Measurements from ENCODE around the gene GOLT1B. TPM values are rescaled to one million over a fixed set of nuclear protein-coding genes. Genes with fewer than 3 reads are reported as not detected.

GOLT1B gene
- total and polyA plus RNA-seq, 9 of the 15 experiments (the other 6 are each of a cell fraction or from before 2014, with no cell fraction given): 9.4 to 66.1 (median 26.7) TPM

- TF ChIP-seq ZNF584 (CRISPR knock-in tag; IDR thresholded peaks at IDR 0.05; ENCODE audit: low read depth) (no peak), POLR2AphosphoS2 (IDR thresholded peaks at IDR 0.05; ENCODE audit: low read length) (no peak), MED1 (CRISPR knock-in tag; IDR thresholded peaks at IDR 0.05; ENCODE audit: borderline replicate concordance) (no peak), TAF9B (IDR thresholded peaks at IDR 0.05; ENCODE audit: partially characterized antibody) (peak; percentile 61), ZNF175 (CRISPR knock-in tag; IDR thresholded peaks at IDR 0.05; ENCODE audit: low read depth) (no peak), PML (IDR thresholded peaks at IDR 0.05; ENCODE audit: low read length) (peak; percentile 57; the same call in 1 of the 2 replicates), TFAP4 (CRISPR knock-in tag; IDR thresholded peaks at IDR 0.05; ENCODE audit: borderline replicate concordance) (peak; percentile 99), L3MBTL2 (IDR thresholded peaks at IDR 0.05) (peak; percentile 94), BACH1 (tag; IDR thresholded peaks at IDR 0.05) (no peak), EZH2 (IDR thresholded peaks at IDR 0.05; ENCODE audit: borderline replicate concordance, low read depth, low read length) (no peak), ERF (CRISPR knock-in tag; IDR thresholded peaks at IDR 0.05) (no peak), KDM5B (IDR thresholded peaks at IDR 0.05; ENCODE audit: insufficient replicate concordance, low read depth, low read length) (peak; percentile 66), SP1 (CRISPR knock-in tag; IDR thresholded peaks at IDR 0.05) (peak; percentile 87), HDAC2 (IDR thresholded peaks at IDR 0.05) (0 out of 2 replicates have a peak, but pooled peaks have one; percentile 40), BRD4 (IDR thresholded peaks at IDR 0.05) (no peak), ILF3 (IDR thresholded peaks at IDR 0.05; ENCODE audit: borderline replicate concordance) (no peak), PKNOX1 (IDR thresholded peaks at IDR 0.05) (peak; percentile 52), TAF1 (IDR thresholded peaks at IDR 0.05; ENCODE audit: control insufficient read depth, extremely low read depth, insufficient read depth, low read length, severe bottlenecking) (peak; percentile 63), ZNF76 (CRISPR knock-in tag; IDR thresholded peaks at IDR 0.05; ENCODE audit: borderline replicate concordance) (no peak), SMC3 (conservative IDR thresholded peaks at IDR 0.05; ENCODE audit: insufficient read depth, low read depth, low read length) (no peak), SRSF7 (optimal IDR thresholded peaks at IDR 0.05; ENCODE audit: low read depth, low read length) (no peak), HNRNPH1 (optimal IDR thresholded peaks at IDR 0.05; ENCODE audit: low read depth, low read length) (no peak), RHOXF2B (CRISPR knock-in tag; conservative IDR thresholded peaks at IDR 0.05) (no peak), KAT8 (IDR thresholded peaks at IDR 0.05; ENCODE audit: low read depth) (no peak), KLF6 (CRISPR knock-in tag; IDR thresholded peaks at IDR 0.05; ENCODE audit: borderline replicate concordance) (no peak), SREBF1 (IDR thresholded peaks at IDR 0.05; ENCODE audit: borderline replicate concordance, low read depth, low read length) (no peak), KLF10 (CRISPR knock-in tag; IDR thresholded peaks at IDR 0.05) (no peak), ETV6 (IDR thresholded peaks at IDR 0.05; ENCODE audit: borderline replicate concordance in 1 of 2, low read depth in 2 of 2, low read length in 1 of 2) (peak in 1 of 2 experiments; percentile 66; a peak in 1 of 4 replicates), ETV6 (CRISPR knock-in tag; IDR thresholded peaks at IDR 0.05; ENCODE audit: borderline replicate concordance) (no peak)
These were observed at the start of gene GOLT1B, which contains the start of gene RECQL (continued) for GRCh38 chr12:21501258-21502163.

Data from K562 (cell line).